Measurements from ENCODE around the gene WNT4. TPM values are rescaled to one million over a fixed set of nuclear protein-coding genes. Genes with fewer than 3 reads are reported as not detected.

WNT4 gene
- total and polyA plus RNA-seq, 3 experiments from 2014 or later, result 0.08 TPM; not detected in 2

DNA sequence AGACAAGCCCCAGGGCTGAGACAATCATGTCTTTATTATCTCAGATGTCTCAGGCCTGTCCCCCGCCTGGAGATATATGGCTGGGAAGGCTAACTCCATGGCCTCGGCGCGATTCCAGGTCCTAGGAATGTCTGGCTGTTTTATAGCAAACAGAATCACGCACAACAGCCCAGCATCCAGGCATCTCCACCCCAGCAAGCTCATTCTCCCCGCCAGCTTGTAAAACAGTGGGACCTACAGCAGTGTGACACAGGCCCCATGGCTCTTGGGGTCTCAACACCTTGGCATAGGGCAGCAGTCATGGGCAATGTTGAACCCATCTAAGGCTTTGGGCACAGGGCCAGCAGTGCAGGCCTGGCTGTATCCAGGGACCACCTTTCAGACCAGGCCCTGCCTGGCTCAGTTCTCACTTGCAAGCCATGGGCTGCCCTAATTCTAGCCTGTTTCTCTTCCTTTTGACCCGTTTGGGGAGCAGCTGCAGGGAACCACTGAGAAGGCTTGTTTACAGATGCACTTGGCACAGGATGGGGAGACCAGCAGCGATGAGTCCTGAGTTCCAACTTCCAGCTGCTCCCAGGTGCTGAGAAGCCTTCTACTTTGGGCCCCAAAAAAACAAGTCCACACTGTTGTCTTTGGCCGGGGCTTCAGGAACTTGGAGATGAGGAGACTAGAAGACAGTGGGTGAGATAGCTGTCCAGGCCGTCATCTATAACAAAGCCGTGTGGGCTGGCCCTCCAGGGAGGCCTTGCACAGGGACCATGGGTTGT, 34.4 kb downstream of the WNT4 start:
- Histone ChIP-seq H3K4me3 (ENCODE audit: low read length) (no peak overlapping the region), H3K36me3 (ENCODE audit: insufficient read depth, low read length) (peaks cover 22% of the 10 kb centered on the region), H3K27me3 (ENCODE audit: insufficient read depth, low read length, poor library complexity, severe bottlenecking) (no peaks in the 10 kb centered on the region), H3K4me1 (ENCODE audit: insufficient read depth, low read length) (peaks cover 28% of the 10 kb centered on the region), H3K9me3 (ENCODE audit: low read length) (no peaks in the 10 kb centered on the region), H3K27ac (ENCODE audit: low read depth, low read length) (no peak overlapping the region)
- DNase-seq, result no peak
- Mint-ChIP-seq H3K4me1 (peaks cover 56 to 79% (median 76%) of the 10 kb centered on the region in 3 donors), H3K27ac (peak overlapping the region in 6 of 8 donors; percentile 19 to 74 (median 39)), H3K27me3 (no peaks in the 10 kb centered on the region), H3K4me3 (peak overlapping the region in 1 of 7 donors; percentile 40), H3K9me3 (no peaks in the 10 kb centered on the region), H3K36me3 (peaks cover 0 to 66% (median 9%) of the 10 kb centered on the region in 3 donors)
- POLR2A ChIA-PET, result no interaction called here
- CTCF ChIA-PET, result interaction anchor here (1.1 kb wide), 1 partner anchor 295 kb away, joined by 3 read pairs; no protein-coding TSS in a partner anchor

DNA sequence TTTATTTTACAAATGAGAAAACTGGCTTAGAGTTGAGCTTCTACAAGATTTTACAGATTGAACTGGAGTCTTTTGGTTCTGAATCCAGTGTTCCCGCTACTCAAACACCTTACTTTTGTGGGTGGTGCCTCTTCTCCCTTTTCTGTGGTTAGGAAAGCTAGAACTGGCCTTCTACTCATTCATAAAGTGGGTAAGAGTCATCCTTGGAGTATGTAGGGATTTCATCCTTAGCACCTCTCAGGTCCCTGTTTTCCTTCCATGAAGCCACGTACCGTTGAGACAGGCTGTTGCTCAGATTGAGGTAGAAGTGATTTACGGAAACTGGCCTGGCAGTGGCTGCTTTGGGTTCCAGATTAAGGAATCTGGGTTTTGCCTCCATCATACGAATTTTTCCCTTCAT, 35.8 kb downstream of the WNT4 start:
- no peak for DNase-seq
- Mint-ChIP-seq H3K36me3 (peaks cover 0 to 57% (median 5%) of the 10 kb centered on the region in 3 donors), H3K27me3 (no peaks in the 10 kb centered on the region), H3K27ac (peak overlapping the region in 2 of 8 donors; percentile 51 to 83), H3K4me3 (no peak overlapping the region), H3K4me1 (peaks cover 63 to 80% (median 79%) of the 10 kb centered on the region in 3 donors), H3K9me3 (no peaks in the 10 kb centered on the region)
- H3K4me1 ChIP-seq (ENCODE audit: insufficient read depth, low read length), result peaks cover 40% of the 10 kb centered on the region
- no peak overlapping the region for H3K4me3 ChIP-seq (ENCODE audit: low read length)
- ChIA-PET POLR2A (no interaction called here), CTCF (no interaction called here)
- H3K9me3 ChIP-seq (ENCODE audit: low read length), result no peaks in the 10 kb centered on the region
- no peaks in the 10 kb centered on the region for H3K27me3 ChIP-seq (ENCODE audit: insufficient read depth, low read length, poor library complexity, severe bottlenecking)
- H3K27ac ChIP-seq (ENCODE audit: low read depth, low read length), result no peak overlapping the region
- H3K36me3 ChIP-seq (ENCODE audit: insufficient read depth, low read length), result peaks cover 20% of the 10 kb centered on the region

DNA sequence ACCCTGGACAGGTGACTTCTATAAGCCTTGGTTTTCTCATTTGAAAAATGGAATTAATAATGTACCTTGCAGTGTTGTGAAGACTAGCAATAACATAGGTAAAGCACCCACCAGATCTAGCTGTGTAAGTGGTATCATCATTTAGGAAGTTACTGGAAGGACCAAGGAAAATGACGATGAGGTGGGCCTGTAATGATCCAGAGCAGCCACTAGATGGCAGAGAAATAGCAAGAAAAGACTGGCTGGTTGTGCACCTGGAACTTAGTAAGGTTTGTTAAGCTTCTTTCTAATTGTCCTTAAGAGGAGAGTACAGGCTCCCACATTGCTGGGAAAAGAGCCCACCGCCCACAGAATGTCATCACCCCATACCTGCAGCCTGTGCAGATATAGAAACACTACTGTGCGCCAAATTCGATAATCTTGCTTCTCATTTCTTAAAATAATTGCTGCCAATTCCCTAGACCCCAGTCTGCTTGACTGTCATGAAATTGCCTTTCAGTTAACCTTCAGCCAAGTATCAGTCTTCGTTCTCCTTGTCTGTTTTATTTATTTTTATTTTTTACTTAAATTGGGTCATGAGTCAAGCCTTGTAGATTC, 37.2 kb downstream of the WNT4 start:
- CTCF ChIA-PET, result interaction anchor here (0.7 to 2.2 kb wide), 11 partner anchors 12 to 81 kb away, joined by 3 to 11 read pairs (median 3); no protein-coding TSS in a partner anchor
- no peaks in the 10 kb centered on the region for H3K27me3 Mint-ChIP-seq
- H3K36me3 Mint-ChIP-seq, result peaks cover 0 to 55% (median 7%) of the 10 kb centered on the region in 3 donors
- H3K4me3 ChIP-seq (ENCODE audit: low read length), result no peak overlapping the region
- peak overlapping the region in 7 of 8 donors; percentile 80 to 94 (median 87) for H3K27ac Mint-ChIP-seq
- POLR2A ChIA-PET, result interaction anchor here (1.4 to 2.1 kb wide), 3 partner anchors 52 to 81 kb away, joined by 5 to 13 read pairs (median 5); partner anchors contain the start of gene CDC42
- peaks cover 64 to 84% (median 81%) of the 10 kb centered on the region in 3 donors for H3K4me1 Mint-ChIP-seq
- no peaks in the 10 kb centered on the region for H3K9me3 ChIP-seq (ENCODE audit: low read length)
- no peaks in the 10 kb centered on the region for H3K9me3 Mint-ChIP-seq
- peaks cover 42% of the 10 kb centered on the region for H3K4me1 ChIP-seq (ENCODE audit: insufficient read depth, low read length)
- H3K27me3 ChIP-seq (ENCODE audit: insufficient read depth, low read length, poor library complexity, severe bottlenecking), result no peaks in the 10 kb centered on the region
- H3K4me3 Mint-ChIP-seq, result peak overlapping the region in 5 of 7 donors; percentile 30 to 66 (median 56)
- H3K36me3 ChIP-seq (ENCODE audit: insufficient read depth, low read length), result peaks cover 13% of the 10 kb centered on the region
- DNase-seq, result peak in 2 of 5 donors; percentile 39 to 53
- no peak overlapping the region for H3K27ac ChIP-seq (ENCODE audit: low read depth, low read length)

DNA sequence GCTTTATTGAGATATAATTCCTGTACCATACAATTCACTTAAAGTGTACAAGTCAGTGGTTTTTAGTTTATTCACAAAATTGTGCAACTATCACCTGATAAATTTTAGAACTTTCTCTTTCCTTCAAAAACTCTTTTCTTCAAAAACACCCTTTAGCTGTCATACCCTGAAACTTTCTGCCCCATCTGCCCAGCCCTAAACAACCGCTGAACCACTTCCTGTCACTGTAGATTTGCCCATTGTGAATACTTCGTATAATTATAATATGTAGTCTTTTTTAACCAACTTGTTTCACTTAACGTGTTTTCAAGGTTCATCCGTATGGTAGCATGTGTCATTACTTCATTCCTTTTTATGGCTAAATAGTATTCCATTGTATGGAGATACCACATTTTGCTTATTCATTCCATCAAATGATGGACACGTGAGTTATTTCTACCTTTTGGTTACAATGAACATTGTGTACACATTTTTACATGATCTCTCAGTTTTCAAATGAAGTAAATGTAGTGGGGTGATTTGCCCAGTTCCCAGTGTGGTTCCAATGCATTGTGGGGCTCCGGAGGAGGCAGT, 37.9 kb downstream of the WNT4 start:
- Histone ChIP-seq H3K9me3 (ENCODE audit: low read length) (no peaks in the 10 kb centered on the region), H3K36me3 (ENCODE audit: insufficient read depth, low read length) (peaks cover 13% of the 10 kb centered on the region), H3K27ac (ENCODE audit: low read depth, low read length) (no peak overlapping the region), H3K4me1 (ENCODE audit: insufficient read depth, low read length) (peaks cover 49% of the 10 kb centered on the region), H3K27me3 (ENCODE audit: insufficient read depth, low read length, poor library complexity, severe bottlenecking) (no peaks in the 10 kb centered on the region), H3K4me3 (ENCODE audit: low read length) (no peak overlapping the region)
- POLR2A ChIA-PET, result interaction anchor here (1.4 to 2.1 kb wide), 3 partner anchors 51 to 80 kb away, joined by 5 to 13 read pairs (median 5); partner anchors contain the start of gene CDC42
- CTCF ChIA-PET, result interaction anchor here (0.6 to 2.2 kb wide), 13 partner anchors 12 to 175 kb away, joined by 3 to 11 read pairs (median 3); no protein-coding TSS in a partner anchor
- peaks cover 72 to 91% (median 88%) of the 10 kb centered on the region in 3 donors for H3K4me1 Mint-ChIP-seq
- peak overlapping the region in 6 of 7 donors; percentile 45 to 66 (median 60) for H3K4me3 Mint-ChIP-seq
- H3K9me3 Mint-ChIP-seq, result no peaks in the 10 kb centered on the region
- H3K36me3 Mint-ChIP-seq, result peaks cover 0 to 62% (median 7%) of the 10 kb centered on the region in 3 donors
- DNase-seq, result peak; percentile 30 to 73 (median 60)
- no peaks in the 10 kb centered on the region for H3K27me3 Mint-ChIP-seq
- peak overlapping the region; percentile 40 to 94 (median 84) for H3K27ac Mint-ChIP-seq

DNA sequence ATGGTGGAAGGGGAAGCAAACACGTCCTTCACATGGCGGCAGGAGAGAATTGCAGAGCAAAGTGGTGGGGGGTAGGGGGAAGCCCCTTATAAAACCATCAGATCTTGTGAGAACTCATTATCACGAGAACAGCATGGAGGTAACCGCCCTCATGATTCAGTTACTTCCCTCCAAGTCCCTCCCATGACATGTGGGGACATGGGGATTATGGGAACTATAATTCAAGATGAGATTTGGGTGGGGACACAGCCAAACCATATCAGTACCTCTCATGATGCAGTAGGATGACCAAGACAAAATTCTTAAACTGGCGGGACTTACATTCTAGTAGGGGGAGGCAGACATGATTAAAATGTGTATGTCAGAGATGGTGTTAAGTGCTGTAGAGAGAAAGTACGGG, 38.8 kb downstream of the WNT4 start:
- Histone ChIP-seq H3K9me3 (ENCODE audit: low read length) (no peaks in the 10 kb centered on the region), H3K4me3 (ENCODE audit: low read length) (no peak overlapping the region), H3K27me3 (ENCODE audit: insufficient read depth, low read length, poor library complexity, severe bottlenecking) (no peaks in the 10 kb centered on the region), H3K27ac (ENCODE audit: low read depth, low read length) (no peak overlapping the region), H3K36me3 (ENCODE audit: insufficient read depth, low read length) (peaks cover 14% of the 10 kb centered on the region), H3K4me1 (ENCODE audit: insufficient read depth, low read length) (peaks cover 55% of the 10 kb centered on the region)
- Mint-ChIP-seq H3K36me3 (peaks cover 0 to 61% (median 5%) of the 10 kb centered on the region in 3 donors), H3K27me3 (no peaks in the 10 kb centered on the region), H3K9me3 (no peaks in the 10 kb centered on the region), H3K4me3 (peak overlapping the region; percentile 1 to 66 (median 50)), H3K4me1 (peaks cover 74 to 94% (median 92%) of the 10 kb centered on the region in 3 donors), H3K27ac (peak overlapping the region in 7 of 8 donors; percentile 80 to 94 (median 87))
- no peak for DNase-seq
- POLR2A ChIA-PET, result interaction anchor here (2.1 kb wide), 1 partner anchor 50 kb away, joined by 13 read pairs; the partner anchor contains the start of gene CDC42
- CTCF ChIA-PET, result interaction anchor here (1.0 to 2.2 kb wide), 3 partner anchors 13 to 80 kb away, joined by 3 to 11 read pairs (median 3); no protein-coding TSS in a partner anchor

DNA sequence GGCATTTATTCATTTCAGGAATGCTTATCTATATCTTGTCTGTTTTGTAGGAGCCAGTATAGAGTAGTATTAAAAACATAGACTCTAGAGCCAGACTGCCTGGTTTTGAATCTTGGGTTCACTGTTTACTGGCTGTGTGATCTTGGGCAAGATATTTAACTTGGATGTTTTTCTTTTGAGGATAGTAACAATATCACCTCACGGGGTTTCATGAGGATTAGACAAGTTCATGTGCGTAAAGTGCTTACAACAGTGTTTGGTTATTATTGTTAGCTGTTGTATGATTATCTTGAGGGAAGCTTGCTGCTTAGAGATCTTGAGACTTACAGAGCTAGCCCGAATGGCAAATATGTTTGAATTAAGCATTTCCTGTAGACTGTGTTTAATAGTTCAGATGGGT, 40.2 kb downstream of the WNT4 start:
- ChIA-PET CTCF (no interaction called here), POLR2A (no interaction called here)
- Histone ChIP-seq H3K27me3 (ENCODE audit: insufficient read depth, low read length, poor library complexity, severe bottlenecking) (no peaks in the 10 kb centered on the region), H3K9me3 (ENCODE audit: low read length) (no peaks in the 10 kb centered on the region), H3K4me1 (ENCODE audit: insufficient read depth, low read length) (peaks cover 55% of the 10 kb centered on the region), H3K36me3 (ENCODE audit: insufficient read depth, low read length) (peaks cover 24% of the 10 kb centered on the region), H3K4me3 (ENCODE audit: low read length) (no peak overlapping the region), H3K27ac (ENCODE audit: low read depth, low read length) (no peak overlapping the region)
- Mint-ChIP-seq H3K36me3 (peaks cover 0 to 60% (median 8%) of the 10 kb centered on the region in 3 donors), H3K27me3 (no peaks in the 10 kb centered on the region), H3K27ac (peak overlapping the region; percentile 28 to 94 (median 80)), H3K4me3 (no peak overlapping the region), H3K9me3 (no peaks in the 10 kb centered on the region), H3K4me1 (peaks cover 69 to 93% (median 91%) of the 10 kb centered on the region in 3 donors)
- no peak for DNase-seq

DNA sequence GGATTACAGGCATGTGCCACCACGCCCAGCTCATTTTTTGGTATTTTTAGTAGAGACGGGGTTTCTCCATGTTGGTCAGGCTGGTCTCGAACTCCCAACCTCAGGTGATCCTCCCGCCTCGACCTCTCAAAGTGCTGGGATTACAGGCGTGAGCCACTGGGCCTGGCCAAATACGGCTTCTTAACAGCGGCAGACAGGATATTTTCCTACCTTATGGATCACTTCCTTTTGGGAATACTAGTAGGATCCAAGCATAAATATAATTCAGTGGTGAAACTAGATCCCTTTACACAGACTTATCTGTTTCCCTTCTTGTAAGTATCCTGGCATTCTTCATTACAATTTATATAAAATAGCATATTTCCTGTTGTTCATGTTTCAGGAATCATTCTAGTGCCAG, 40.9 kb downstream of the WNT4 start:
- peaks cover 27% of the 10 kb centered on the region for H3K36me3 ChIP-seq (ENCODE audit: insufficient read depth, low read length)
- ChIA-PET POLR2A (no interaction called here), CTCF (no interaction called here)

More for the DNA sequence above, 40.9 kb downstream of the WNT4 start:
- peaks cover 0 to 62% (median 11%) of the 10 kb centered on the region in 3 donors for H3K36me3 Mint-ChIP-seq
- H3K27ac ChIP-seq (ENCODE audit: low read depth, low read length), result no peak overlapping the region
- no peaks in the 10 kb centered on the region for H3K9me3 ChIP-seq (ENCODE audit: low read length)
- peak overlapping the region in 2 of 8 donors; percentile 29 to 56 for H3K27ac Mint-ChIP-seq
- H3K9me3 Mint-ChIP-seq, result no peaks in the 10 kb centered on the region
- no peaks in the 10 kb centered on the region for H3K27me3 ChIP-seq (ENCODE audit: insufficient read depth, low read length, poor library complexity, severe bottlenecking)
- no peak overlapping the region for H3K4me3 ChIP-seq (ENCODE audit: low read length)
- DNase-seq, result no peak
- peaks cover 0 to 1% of the 10 kb centered on the region in 2 donors for H3K27me3 Mint-ChIP-seq
- H3K4me3 Mint-ChIP-seq, result no peak overlapping the region
- H3K4me1 Mint-ChIP-seq, result peaks cover 69 to 93% (median 90%) of the 10 kb centered on the region in 3 donors
- H3K4me1 ChIP-seq (ENCODE audit: insufficient read depth, low read length), result peaks cover 55% of the 10 kb centered on the region
